NOMO-1 treated with DMSO at 0.1 percent for 48 hours (cell line): ENCODE data around the gene ACSM6.

Experiments used
- DNase-seq: peaks from one replicate; lab custom pipeline; 2025; ENCODE audit not compliant: unreplicated experiment; lab: John Stamatoyannopoulos, UW

Gene ACSM6

GRCh38 chr10:95244152-95244551 lies 50.1 kb downstream of the ACSM6 start:
- no peak for DNase-seq

- no peak for DNase-seq
Measured at GRCh38 chr10:95245425-95246055, 51.5 kb downstream of the ACSM6 start.

DNA sequence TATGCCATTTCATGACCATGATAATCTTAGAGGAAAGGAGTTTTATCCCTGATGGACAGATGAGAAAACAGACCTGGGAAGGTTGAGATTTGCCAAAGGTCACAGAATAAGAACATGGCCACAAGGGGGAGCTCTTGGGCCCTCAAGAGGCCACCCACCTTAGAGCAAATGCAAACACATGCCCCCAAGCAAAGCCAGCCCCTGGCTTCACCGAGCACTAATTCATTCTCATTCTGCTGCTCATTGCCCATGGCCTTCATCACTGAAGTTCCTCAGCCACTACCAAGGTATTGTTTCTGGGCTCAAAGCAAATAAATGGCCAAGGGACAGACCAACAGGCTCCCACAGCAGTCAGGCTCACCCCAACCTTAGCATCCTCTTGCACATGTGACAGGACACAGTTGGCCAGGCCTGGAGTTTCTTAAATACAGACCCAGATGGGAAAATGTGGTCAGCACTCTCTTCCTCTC lies 52.6 kb downstream of the ACSM6 start:
- peak; percentile 32 for DNase-seq

GRCh38 chr10:95247200-95247880 lies 53.3 kb downstream of the ACSM6 start:
- DNase-seq = no peak

- no peak for DNase-seq
Measured at GRCh38 chr10:95247881-95248583, 54.0 kb downstream of the ACSM6 start.

DNA sequence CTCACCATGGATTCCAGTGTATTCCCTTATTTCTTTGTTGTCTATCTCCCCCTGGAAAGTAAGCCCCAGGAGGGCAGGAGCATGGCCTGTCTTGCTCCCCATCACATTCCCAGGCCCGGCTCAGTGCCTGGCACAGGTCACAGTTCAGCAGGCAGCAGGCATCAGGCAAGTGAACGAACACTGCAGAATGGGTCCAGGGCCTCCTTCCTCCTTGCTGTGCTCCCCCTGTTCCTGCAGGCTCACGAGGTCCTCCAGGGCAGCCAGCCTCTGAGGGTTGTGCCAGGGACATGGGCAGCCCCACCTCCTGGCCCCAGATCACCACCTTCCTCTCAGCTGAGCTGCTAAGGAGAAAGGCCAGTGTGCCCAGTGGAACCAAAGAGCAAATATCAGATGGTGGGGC lies 55.0 kb downstream of the ACSM6 start:
- no peak for DNase-seq

DNA sequence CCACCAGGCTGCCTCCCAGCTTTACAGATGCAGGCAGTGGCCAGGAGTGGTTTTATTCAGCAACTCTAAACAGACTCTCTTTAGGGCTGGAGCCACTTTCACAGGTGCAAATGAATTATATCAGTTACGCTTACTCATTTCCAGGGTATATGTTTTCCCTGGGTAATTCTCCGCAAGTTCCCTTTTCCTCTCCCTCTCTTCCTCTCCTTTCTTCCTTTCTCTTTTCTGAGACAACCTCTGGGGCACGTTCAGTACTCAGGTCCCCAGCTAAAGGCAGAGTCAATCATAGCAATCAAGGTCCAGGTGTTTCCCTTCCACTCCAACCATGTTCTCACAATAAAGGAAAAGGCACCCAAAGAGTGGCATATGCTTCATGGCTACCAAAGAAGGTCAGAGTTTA lies 55.4 kb downstream of the ACSM6 start:
- DNase-seq = no peak

- no peak for DNase-seq
Measured at GRCh38 chr10:95250856-95251255, 56.8 kb downstream of the ACSM6 start.

GRCh38 chr10:95253007-95253406 lies 59.0 kb downstream of the ACSM6 start:
- DNase-seq = no peak

DNA sequence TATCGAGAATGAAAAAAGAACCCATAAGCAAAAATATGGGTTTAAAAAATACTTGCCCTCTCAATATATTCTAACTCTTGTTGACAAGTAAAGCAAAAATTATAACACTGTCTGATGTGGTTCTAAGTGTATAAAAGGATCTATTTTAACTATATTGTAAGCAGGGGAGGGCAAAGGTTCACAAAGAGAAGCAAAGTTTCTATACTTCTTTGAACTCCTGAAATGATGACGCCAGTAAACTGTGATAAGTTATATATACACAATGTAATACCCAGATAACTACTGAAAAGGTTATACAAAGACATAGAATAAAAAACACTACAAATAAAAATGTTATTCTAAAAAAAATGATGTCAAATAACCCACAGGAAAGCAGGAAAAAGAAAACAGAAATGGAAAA lies 59.6 kb downstream of the ACSM6 start:
- no peak for DNase-seq

DNA sequence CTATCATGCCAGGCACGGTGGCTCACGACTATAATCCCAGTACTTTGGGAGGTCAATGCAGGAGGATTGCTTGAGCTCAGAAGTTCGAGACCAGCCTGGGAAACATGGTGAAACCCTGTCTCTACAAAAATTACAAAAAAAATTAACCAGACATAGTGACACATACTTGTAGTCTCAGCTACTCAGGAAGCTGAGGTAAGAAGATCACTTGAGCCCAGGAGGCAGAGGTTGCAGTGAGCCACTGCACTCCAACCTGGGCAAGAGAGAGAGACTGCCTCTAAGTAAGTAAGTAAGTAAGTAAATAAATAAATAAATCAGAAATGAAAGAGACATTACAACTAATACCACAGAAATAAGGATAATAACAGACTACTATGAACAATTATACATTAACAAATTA lies 60.6 kb downstream of the ACSM6 start:
- DNase-seq = no peak

GRCh38 chr10:95256268-95256667 lies 62.2 kb downstream of the ACSM6 start:
- DNase-seq = no peak

- DNase-seq = no peak
Measured at GRCh38 chr10:95257849-95258248, 63.8 kb downstream of the ACSM6 start.

- DNase-seq = no peak
Measured at GRCh38 chr10:95260397-95260881, 66.4 kb downstream of the ACSM6 start.

DNA sequence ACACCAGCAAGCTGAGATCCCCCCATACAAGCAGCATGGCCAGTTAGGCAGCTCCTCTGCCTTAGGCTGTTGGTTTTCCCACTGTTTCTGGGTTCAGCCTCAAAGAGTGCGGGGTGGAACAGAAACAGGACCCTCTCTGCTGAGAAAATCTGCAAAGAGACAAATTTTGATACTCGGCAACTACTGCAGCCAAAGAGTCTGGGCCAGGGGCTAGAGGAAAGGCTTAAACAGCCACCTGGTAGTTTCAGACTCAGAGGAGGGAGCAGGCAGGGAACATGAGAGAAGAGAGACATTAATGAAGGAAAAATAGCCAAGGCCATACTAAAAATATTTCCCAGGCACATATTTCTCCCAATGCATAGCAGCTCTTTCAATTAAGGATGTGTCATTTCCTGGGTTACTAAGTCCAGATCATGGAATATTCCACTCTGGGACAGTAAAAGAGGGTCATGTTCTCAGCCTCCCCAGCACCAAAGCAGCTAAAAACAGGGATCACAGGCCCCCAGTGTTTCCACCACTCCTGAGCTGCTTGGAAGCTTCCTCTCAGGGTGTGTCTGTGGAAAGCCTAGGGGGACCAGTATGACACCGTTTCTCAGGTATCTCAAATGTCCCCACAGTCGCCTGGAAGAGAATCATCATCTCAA lies 67.0 kb downstream of the ACSM6 start:
- DNase-seq = no peak

- DNase-seq = no peak
Measured at GRCh38 chr10:95261926-95262325, 67.9 kb downstream of the ACSM6 start.

DNA sequence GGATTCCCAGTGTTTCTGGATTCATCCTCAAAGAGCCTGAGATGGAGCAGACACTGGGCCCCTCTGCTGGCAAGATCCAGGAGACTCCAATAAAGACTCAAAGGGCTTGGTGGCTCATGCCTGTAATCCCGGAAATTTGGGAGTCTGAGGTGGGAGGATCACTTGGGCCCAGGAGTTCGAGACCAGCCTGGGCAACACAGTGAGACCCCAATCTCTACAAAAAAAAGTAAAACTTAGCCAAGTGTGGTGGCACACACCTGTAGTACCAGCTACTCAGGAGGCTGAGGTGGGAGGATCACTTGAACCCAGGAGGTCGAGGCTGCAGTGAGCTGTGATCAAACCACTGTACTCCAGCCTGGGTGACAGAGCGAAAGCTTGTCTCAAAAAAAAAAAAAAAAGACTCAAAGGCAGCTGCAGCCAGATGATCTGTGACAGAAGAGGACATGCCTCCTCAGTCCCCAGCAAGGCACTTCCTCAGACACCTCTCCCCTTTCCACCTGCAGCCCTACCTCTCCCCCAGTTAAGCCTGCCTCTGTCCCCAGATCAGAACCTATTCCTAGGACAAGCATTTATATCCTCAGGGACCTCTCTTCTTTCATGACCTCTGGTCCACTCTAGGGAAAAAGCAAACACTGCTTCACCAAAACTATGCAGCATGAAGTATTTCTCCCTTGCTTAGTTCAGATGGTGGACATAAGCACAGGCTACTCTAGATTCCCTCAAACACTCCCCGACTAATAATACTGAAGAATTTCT lies 68.9 kb downstream of the ACSM6 start:
- DNase-seq = no peak

- DNase-seq = no peak
Measured at GRCh38 chr10:95263864-95264226, 69.8 kb downstream of the ACSM6 start.

- DNase-seq = no peak
Measured at GRCh38 chr10:95264227-95265051, 70.4 kb downstream of the ACSM6 start.

GRCh38 chr10:95265572-95265971 lies 71.5 kb downstream of the ACSM6 start:
- no peak for DNase-seq
